Pancreas (tissue), 10 donors: ENCODE data around the gene SUCLG2. TPM values are rescaled to one million over a fixed set of nuclear protein-coding genes. Genes with fewer than 3 reads are reported as not detected.
"Not testable (repeated sequence)": the region's sequence is repeated elsewhere in the genome, so short reads cannot be mapped to it uniquely, and the experiment has no call there.

Experiments used
- ATAC-seq, 4 donors: fragments of 200-7000 bp; cut with Tn5 transposase; one replicate each; pipeline versions ENCODE4 v1.8.0 to v1.9.1; 2020; ENCODE audit warnings: mild to moderate bottlenecking in 4 of 4, moderate library complexity in 4 of 4
- DNase-seq, 6 donors: peaks; one replicate each; pipeline ENCODE4 v3.0.0-alpha.2; 2020
- FAIRE-seq: peaks from 2 replicates; lab custom pipeline; 2012; peaks lifted over from hg19 to GRCh38; lab: Jason Lieb, UNC
- H3K27ac ChIP-seq, 4 donors: fragments of 200-600 bp; sonication (generic); 1 replicate in 3 of 4; 2 replicates in 1 of 4; pipeline versions ENCODE4 v1.5.0 to v1.8.0; 2020
- H3K27me3 ChIP-seq, 4 donors: fragments of 200-600 bp; one replicate each; pipeline ENCODE4 v1.8.0; 2021
- H3K36me3 ChIP-seq, 3 donors: fragments of 200-600 bp; sonication (generic) in 1 of 3; one replicate each; pipeline versions ENCODE4 v1.5.0 to v1.8.0; 2020 to 2021
- H3K4me1 ChIP-seq, 3 donors: fragments of 200-600 bp; one replicate each; pipeline ENCODE4 v1.8.0; 2021
- H3K4me3 ChIP-seq, 4 donors: fragments of 200-600 bp; sonication (generic) in 2 of 4; one replicate each; pipeline versions ENCODE4 v1.5.0 to v1.8.0; 2020 to 2021
- H3K9me3 ChIP-seq, 4 donors: fragments of 200-600 bp; one replicate each; pipeline ENCODE4 v1.8.0; 2021
- WGBS, 2 donors: extraction: QIAGEN DNeasy Blood & Tissue Kit; methylation state at CpG; one replicate each; pipeline ENCODE4 v1.1.7; 2013; 5-methylcytosine and 5-hydroxymethylcytosine counted together
- intact Hi-C, 3 donors: fragments of 100-400 bp; cut with DNase I; formaldehyde crosslinking; loops; one replicate each; pipeline versions ENCODE4 v1.11.1 to v1.14.2; 2022
- polyA plus RNA-seq, 2 donors: library from polyadenylated mRNA; stranded (reverse); fragments of 200-250 nt; gene quantifications; one replicate each; pipeline ENCODE4 v1.2.3, GENCODE V29; 2013
- total RNA-seq, 6 donors: library from RNA; stranded (reverse); fragmentation: NEBNext Ultra II Directional in 4 of 6; extraction: Animal tissue kit (Norgen Biotek cat#: 25700) in 4 of 6; gene quantifications; one replicate each; pipeline versions ENCODE4 v1.2.1 to v1.2.4, GENCODE V29; 2021 to 2023
- TF ChIP-seq, protein P1 (sequence below), 4 donors: fragments of 200-600 bp; sonication (generic) in 3 of 4; IDR thresholded peaks; one replicate each; pipeline versions ENCODE4 v1.5.0 to v1.8.0; 2021; ENCODE audit warnings: antibody characterized with exemption in 4 of 4
- donor health status: healthy with polysubstance abuse.
- donor health status: DM: no; HTN: no; CAD: no; lungs with moderate emphysema.
- donor health status: DM: no; HTN: no; CAD: no.
- donor health status: control.
- donor health status: control.
- donor health status: Bipolar disorder and iron deficiency.
- donor health status: DM: yes; HTN: yes; CAD: no.
- donor health status: DM: no; HTN: no; CAD: no.
- donor health status: DM: no; HTN: no; CAD: no.
- donor health status: DM: yes; HTN: yes; CAD: no.

The SUCLG2 gene
- total and polyA plus RNA-seq, 8 donors: 16.4 to 34.4 (median 28.9) TPM

DNA sequence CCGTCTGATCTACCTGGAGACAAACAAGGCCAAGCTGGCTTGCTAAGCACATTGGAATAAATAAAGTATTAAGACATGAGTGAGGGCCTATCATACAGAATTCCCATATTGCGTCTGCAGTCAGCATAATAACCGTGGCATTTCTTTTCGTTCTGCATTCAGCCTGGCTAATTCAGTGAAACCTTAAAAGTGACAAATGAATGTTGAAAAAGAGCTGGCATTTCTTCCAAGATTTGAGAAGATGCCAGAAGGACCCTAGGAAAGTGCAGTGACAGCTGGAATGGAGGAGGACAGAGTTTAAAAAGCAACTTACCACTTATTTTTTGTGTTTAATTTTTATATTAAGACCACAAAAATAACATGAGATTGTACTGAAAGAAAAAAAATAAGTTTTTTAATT lies 67.1 kb downstream of the SUCLG2 start:
- TF ChIP-seq, protein P1, sequence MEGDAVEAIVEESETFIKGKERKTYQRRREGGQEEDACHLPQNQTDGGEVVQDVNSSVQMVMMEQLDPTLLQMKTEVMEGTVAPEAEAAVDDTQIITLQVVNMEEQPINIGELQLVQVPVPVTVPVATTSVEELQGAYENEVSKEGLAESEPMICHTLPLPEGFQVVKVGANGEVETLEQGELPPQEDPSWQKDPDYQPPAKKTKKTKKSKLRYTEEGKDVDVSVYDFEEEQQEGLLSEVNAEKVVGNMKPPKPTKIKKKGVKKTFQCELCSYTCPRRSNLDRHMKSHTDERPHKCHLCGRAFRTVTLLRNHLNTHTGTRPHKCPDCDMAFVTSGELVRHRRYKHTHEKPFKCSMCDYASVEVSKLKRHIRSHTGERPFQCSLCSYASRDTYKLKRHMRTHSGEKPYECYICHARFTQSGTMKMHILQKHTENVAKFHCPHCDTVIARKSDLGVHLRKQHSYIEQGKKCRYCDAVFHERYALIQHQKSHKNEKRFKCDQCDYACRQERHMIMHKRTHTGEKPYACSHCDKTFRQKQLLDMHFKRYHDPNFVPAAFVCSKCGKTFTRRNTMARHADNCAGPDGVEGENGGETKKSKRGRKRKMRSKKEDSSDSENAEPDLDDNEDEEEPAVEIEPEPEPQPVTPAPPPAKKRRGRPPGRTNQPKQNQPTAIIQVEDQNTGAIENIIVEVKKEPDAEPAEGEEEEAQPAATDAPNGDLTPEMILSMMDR (IDR thresholded peaks at IDR 0.05): no peak
- 88 to 90% methylated on average over 4 of the region's 4 CpGs for WGBS, 2 donors
- no peak for DNase-seq
- H3K27ac ChIP-seq: no peak overlapping the region
- no peaks in the 10 kb centered on the region for H3K27me3 ChIP-seq
- H3K9me3 ChIP-seq: no peaks in the 10 kb centered on the region
- FAIRE-seq: no peak
- H3K36me3 ChIP-seq: no peaks in the 10 kb centered on the region
- no peaks in the 10 kb centered on the region for H3K4me1 ChIP-seq
- intact Hi-C loops: no loop called here
- no peak overlapping the region for H3K4me3 ChIP-seq
- no peak for ATAC-seq

DNA sequence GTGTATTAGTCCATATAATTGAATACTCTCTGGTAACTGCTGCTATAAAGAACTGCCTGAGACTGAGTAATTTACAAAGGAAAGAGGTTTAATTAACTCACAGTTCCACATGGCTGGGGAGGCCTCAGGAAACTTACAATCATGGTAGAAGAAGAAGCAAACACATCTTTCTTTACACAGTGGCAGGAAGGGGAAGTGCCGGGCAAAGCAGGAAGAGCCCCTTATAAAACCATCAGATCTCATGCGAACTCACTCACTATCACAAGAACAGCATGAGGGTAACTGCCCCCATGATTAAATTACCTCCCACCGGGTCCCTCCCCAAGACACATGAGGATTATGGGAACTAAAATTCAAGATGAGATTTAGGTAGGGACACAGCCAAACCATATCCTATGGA lies 69.8 kb downstream of the SUCLG2 start:
- H3K4me1 ChIP-seq, intact Hi-C loops, H3K9me3 ChIP-seq, DNase-seq, H3K27me3 ChIP-seq, ATAC-seq, H3K4me3 ChIP-seq, FAIRE-seq, H3K27ac ChIP-seq, H3K36me3 ChIP-seq: not testable (repeated sequence)
- WGBS, 2 donors: 87 to 95% methylated on average over 3 of the region's 3 CpGs

DNA sequence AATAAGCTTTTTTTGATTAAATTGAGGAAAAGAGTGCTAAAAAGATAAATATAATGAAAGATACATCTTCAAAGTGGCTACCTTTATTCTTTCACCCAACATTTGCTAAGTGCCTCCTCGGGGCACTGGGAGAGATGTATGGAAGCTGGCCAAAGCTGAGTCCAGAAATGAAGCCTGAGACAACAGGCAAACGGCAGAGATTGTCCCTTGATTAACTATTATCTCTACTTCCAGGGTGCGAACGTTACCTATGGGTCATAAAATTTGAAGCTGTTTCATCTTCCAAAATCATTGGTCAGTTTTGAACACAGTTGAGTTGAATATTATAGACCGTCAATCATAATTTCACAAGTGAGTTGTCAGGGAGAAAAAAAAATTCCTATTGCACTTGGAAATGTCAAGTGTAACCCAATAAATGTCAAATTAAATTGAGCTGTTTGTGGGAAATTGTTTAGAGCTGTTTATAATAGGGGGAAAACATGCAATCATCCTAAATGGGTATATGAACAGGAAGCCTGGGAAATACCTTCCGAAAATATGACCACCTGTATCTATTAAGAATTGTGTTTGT lies 73.9 kb downstream of the SUCLG2 start:
- ATAC-seq (no peak), FAIRE-seq (no peak), DNase-seq (no peak)
- Histone ChIP-seq H3K9me3 (no peaks in the 10 kb centered on the region), H3K4me3 (no peak overlapping the region), H3K4me1 (no peaks in the 10 kb centered on the region), H3K27ac (no peak overlapping the region), H3K36me3 (no peaks in the 10 kb centered on the region), H3K27me3 (no peaks in the 10 kb centered on the region)
- intact Hi-C loops: no loop called here
- TF ChIP-seq, protein P1 (IDR thresholded peaks at IDR 0.05): no peak
- 72% methylated on average over 6 of the region's 6 CpGs for WGBS, 2 donors

DNA sequence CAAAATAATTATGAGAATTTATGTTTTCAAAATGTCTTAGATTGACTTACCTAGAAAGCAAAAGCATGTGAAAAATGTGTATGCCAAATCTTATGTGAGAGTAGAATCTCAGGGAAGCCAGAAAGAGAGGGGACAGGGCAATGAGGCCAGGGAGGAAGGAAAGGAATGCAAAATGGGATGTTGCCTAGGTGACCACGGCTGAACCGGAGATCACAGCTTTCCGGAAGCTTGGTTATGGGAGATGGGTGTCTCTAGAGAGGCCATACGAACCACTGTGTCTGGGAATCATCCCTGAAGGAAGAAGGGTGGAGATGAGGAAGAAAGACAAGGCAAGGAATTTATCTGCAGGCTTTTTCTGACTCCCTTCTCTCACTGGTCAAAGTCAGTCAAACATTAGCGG lies 76.0 kb downstream of the SUCLG2 start:
- no peak for DNase-seq
- FAIRE-seq: no peak
- no peak overlapping the region for H3K27ac ChIP-seq
- intact Hi-C loops: no loop called here
- H3K9me3 ChIP-seq: no peaks in the 10 kb centered on the region
- no peaks in the 10 kb centered on the region for H3K4me1 ChIP-seq
- 90 to 98% methylated on average over 5 of the region's 5 CpGs for WGBS, 2 donors
- TF ChIP-seq, protein P1 (IDR thresholded peaks at IDR 0.05): no peak
- H3K4me3 ChIP-seq: no peak overlapping the region
- no peaks in the 10 kb centered on the region for H3K36me3 ChIP-seq
- H3K27me3 ChIP-seq: no peaks in the 10 kb centered on the region
- no peak for ATAC-seq

DNA sequence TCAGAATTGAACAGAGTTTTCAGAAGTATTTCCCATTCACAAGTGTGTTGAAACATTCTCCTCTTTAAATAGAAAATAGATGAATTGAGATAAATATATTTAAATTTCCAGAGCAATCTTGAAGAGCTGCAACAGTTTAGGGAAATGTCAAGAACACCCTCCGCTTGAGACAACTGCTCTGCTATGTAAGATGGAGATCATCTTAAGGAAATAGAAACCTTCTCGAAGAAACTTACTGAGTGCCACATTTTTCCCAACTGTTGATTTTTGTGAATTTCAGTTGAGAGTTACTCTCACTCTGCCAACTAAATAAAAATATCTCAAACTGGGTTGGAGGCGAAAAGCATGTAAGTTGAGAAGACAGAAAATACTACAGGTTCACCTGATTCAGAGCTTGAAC lies 78.0 kb downstream of the SUCLG2 start:
- WGBS, 2 donors: 92 to 95% methylated on average over 3 of the region's 3 CpGs
- no peak for ATAC-seq
- H3K9me3 ChIP-seq: no peaks in the 10 kb centered on the region
- intact Hi-C loops: no loop called here
- H3K4me3 ChIP-seq: no peak overlapping the region
- H3K4me1 ChIP-seq: no peaks in the 10 kb centered on the region
- DNase-seq: no peak
- FAIRE-seq: no peak
- H3K36me3 ChIP-seq: no peaks in the 10 kb centered on the region
- no peaks in the 10 kb centered on the region for H3K27me3 ChIP-seq
- TF ChIP-seq, protein P1 (IDR thresholded peaks at IDR 0.05): no peak
- H3K27ac ChIP-seq: no peak overlapping the region
